SHP77 treated with DMSO at 0.1 percent for 48 hours (cell line): ENCODE results near the gene RNF123.
"Not testable (repeated sequence)": the region's sequence is repeated elsewhere in the genome, so short reads cannot be mapped to it uniquely, and the experiment has no call there.

Experiments
- DNase-seq: peaks from one replicate; lab custom pipeline; 2025; lab: John Stamatoyannopoulos, UW

Gene RNF123

DNA sequence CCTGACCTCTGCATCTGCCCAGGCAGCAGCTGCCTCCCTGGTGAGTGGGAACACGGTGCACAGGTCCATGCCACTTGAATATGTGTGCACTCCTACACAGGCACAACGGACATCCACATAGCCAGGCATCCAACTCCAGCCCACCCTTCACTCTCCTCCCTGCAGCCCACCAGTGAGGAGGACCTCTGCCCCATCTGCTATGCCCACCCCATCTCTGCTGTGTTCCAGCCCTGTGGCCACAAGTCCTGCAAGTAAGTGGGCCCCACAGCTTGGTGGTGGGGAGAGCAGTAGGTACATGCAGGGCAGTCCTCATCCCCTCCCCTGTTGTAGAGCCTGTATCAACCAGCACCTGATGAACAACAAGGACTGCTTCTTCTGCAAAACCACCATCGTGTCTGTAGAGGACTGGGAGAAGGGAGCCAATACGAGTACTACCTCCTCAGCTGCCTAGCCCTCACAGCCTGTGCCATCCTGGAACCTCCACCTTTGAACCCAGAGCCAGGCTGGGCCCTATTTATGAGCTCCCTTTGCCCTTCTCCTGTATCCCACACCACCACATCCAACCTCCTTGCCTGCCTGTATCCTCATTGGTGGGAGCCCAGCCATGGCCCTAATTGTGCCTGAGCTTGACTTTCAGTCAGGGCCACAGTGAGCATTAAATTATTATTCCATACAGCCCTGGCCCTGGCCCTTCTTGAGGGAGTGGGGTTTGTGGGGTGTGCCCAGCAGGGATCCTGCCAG is 31.7 kb downstream of the RNF123 start:
- no peak for DNase-seq

DNA sequence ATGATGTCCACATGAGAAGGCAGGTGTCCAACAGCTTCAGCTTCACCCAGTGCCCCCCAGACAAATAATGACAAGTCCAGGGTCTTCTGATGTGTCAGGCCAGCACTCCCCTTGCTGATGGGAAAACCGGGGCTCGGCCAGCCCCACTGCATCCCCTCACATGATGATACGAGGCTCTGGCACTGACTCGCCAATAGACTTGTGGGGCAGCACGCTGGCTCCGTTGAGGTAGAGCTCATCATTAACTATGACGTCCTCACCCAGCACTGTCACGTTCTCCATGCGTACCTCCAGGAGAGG is 32.2 kb downstream of the RNF123 start:
- DNase-seq, result no peak

DNA sequence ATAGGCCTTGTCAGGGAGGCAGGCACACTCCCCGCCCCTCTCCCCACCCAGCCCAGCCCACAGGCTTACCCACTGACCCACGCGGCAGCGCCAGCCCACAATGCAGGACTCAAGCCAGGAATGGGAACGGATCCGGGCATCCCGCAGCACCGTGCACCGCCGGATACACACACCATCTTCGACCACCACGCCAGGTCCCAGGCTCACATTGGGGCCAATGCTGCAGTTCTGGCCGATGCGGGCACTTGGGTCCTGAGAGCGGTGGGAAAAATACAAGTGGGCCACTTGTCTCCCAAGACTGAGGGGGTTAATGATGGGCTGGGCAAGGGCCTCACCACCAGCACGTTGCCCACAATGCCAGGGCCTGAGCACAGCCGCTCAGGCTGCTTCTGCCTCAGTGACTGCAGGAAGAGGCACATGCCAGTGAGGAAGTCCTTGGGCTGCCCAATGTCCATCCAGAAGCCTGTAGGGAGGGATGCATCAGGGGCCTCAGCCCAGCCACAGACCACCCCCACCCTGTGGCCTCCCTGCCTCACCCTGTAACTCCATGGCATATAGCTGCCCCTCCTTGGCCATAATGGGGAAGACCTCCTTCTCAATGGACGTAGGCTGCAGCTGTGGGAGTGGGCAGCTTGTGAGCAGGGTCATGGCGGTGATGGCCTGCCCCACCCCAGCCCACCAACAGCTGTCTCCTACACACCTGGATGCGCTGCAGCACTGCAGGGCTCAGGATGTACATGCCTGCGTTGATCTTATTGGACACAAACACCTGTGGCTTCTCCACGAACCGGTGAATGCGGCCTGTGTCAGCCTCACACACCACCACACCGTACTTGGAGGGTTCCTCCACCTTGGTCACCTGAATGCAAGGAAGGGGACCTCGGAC is 32.8 kb downstream of the RNF123 start:
- DNase-seq, result no peak

DNA sequence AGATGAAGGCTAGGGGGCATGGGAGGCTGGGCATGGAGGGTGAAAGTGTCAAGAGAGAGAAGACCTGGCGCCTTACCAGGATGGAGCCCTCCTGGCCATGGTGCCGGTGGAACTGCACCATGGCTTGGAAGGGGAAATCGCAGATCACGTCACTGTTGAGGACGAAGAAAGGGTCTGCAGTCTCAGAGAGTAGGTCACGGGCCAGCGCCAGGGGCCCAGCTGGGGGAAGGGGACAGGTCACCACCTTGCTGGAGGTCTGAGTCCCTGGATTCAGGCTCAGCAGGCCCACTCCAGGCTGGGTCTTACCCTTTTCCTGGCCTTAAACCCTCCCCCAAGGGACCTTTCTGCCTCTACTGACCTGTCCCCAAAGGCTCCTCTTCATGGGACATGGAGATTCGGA is 33.5 kb downstream of the RNF123 start:
- no peak for DNase-seq

DNA sequence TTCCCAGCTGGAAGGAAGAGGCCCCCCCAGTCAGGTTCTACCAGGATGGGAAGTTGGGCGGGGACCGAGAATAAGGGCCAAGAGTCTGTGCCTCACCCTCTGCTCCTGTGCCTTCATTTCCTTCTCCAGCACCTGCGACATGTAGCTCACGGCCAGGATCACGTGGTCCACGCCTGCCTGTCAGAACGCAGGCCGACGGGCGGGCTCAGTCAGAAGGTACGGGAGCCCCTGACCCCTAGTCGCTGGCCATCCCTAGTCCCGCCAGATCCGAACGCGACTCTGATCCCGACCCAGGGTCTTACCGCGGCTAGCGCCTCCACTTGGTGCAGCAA is 33.9 kb downstream of the RNF123 start:
- DNase-seq, result no peak

DNA sequence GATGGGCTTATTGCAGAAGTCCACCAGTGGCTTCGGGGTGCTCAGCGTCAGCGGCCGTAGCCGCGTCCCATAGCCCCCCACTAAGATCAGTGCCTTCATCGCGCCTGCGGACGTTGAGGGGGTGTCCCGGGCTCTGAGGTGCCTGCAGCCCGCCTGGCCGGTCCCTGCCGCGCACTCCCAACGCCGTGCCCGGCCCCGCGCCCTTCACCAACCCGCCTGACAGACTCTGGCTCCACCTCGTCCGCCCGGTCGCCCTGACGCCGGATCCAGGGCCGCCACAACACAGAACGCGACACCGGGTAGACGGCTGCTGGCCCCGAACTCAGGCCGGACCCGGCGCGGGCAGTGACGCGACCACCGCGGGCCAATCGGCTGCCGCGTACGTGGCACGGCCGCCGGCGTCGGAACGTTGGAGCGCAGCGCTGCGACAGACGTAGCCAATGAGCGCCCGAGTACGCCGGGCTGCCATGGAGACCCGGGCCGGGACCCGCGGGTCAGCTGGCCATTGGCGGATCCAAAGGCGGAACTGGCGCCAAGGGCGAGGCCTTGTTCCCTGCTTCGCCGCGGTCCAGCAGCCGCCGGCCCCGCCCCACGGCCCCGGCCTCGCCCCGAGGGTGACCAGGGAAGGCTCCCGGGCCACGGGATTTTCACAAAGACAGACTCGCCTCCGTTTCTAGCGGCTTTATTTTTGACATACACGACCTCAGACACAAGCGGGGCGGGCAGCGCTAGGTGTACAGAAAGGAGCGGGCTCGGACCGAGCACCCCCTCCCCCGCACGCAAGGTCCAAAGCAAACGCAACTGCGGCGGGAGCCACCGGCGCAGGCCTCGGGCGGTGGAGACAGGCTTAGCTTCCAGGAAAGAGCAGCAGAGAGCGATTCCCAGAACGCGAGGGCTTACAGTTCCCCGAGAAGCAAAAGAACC is 34.5 kb downstream of the RNF123 start, which contains the start of gene GMPPB:
Gene GMPPB (minus strand): TSS at position 324 of the 924 bp plus-strand sequence. CDS start 225 bp downstream, at position 99.
- DNase-seq, result peak; percentile 94

DNA sequence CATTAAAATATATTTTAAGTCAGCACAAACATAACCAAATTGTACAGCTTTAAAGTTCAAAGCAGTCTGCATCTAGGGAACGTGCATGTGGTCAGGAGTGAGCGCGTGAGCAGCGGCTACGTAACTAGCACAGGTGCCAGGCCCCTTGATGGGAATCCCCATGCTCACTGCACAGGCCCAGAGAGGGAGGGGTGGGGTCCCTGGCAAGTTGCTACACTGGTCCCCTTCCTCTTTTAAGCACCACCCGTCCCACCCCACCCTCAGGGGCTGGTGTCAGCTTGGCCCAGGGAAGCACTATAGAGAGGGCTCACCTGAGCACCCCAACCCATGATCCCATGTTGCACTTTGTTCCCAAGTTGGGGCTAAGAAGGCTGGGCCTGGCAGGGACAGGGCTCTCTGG is 35.2 kb downstream of the RNF123 start:
- DNase-seq, result no peak

DNA sequence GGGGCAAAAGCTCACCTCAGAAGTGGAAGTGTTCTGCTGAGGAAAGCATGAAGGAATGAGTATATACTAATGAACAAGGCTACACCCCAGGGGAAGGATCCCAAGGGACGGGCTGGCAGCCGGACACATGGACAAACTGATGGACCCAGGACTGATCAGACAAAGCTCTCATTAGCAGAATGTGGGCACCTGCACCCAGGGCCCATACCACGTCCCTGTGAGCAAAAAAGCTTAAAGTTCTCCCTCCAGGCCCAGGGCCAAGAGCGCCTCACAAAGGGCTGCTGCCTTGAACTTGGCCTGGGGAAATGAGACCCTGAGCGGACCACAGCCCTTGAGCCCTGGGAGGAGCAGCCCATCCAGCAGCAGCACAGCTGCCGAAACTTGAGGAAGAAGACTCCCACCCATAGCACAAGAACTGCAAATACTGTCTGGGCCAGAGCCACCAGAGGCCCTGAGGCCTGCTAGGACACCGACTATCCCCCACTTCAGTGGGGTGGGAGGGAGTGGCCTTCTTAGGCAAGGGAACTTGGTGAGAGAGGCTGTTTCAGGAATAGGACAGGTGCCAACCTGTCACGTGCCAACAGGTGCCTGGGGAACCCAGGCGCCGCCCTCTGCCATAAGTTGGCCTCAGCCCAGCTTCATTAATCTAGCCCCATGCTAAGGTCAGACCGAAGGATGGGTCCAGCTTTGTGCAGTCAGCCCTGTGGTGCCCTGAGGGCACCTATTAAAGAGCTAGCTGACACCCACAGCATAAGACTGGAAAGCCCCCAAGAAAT is 36.7 kb downstream of the RNF123 start:
- no peak for DNase-seq

DNA sequence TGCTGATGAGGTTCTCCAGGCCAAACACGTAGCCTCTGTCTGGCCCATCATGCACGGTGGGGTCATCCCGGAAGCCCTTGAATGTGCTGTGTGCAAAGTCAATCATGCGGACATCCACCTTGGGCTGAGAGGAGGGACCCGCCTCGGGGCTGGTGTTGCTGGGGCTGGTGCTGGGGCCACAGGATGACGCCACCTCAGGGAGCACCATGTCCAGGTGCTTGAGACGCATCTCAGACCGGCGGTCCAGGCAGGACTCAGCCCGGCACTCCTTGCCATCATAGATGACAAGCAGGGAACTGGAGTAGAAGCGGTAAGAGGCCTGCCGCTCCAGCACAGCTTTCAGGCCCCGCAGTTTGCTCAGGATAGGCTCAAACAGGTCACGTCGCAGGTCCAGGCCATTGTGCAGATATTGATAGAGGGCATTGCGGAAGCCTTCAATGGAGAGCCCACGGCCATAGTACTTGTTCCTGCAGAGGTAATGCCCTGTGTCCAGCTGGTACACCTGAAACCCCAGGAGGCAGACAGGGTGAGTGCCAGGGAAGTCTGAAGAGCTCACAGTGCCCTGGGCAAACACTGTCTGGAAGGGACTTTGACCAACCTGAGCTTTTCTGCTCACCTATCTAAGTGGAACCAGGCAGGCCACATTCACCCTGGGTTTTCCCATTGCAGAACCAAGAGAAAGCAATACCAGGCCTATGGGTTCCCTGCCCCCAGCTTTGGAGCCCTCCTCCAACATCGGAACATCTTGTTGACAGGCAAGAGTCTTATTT is 38.0 kb downstream of the RNF123 start:
- DNase-seq, result no peak

DNA sequence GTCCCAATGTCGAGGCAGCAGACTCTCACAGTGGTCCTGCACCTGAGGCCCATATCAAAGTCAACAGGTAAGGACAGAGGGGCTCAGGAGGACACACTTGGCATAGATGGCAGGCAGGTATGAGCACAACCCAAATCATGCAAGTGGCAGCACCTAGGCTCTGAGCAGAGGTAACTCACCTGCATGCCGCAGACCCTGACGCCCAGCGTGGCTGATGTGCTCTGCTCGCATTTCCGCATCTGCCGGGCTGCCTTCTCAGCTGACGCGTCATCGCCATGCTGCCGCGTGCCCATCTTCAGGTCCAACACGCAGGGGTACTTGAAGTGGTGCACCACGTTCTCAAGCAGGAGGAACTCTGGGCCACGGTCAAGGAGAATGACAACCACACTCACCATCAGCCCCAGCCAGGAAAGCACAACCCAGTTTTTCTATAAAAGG is 38.6 kb downstream of the RNF123 start:
- no peak for DNase-seq

DNA sequence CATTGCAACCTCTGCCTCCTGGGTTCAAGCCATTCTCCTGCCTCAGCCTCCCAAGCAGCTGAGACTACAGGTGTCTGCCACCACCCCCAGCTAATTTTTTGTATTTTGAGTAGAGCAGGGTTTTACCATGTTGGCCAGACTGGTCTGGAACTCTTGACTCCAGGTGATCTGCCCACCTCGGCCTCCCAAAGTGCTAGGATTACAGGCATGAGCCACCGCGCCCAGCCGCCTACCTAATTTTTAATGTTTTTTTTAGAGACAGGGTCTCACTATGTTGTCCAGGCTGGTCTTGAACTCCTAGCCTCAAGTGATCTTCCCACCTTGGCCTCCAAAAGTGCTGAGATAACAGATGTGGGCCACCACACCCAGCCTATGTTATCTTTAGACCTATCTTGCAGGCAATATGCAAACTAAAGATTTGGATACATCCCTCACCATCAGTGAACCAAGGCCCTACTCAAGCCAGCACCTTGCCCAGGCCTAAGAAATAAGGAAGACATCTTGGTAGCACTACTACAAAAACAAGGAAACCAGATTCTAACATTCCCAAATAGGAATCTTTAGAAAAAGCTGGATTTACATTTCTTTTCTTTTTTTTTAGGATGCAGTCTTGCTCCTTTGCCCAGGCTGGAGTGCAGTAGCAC is 40.7 kb downstream of the RNF123 start:
- DNase-seq, result no peak

DNA sequence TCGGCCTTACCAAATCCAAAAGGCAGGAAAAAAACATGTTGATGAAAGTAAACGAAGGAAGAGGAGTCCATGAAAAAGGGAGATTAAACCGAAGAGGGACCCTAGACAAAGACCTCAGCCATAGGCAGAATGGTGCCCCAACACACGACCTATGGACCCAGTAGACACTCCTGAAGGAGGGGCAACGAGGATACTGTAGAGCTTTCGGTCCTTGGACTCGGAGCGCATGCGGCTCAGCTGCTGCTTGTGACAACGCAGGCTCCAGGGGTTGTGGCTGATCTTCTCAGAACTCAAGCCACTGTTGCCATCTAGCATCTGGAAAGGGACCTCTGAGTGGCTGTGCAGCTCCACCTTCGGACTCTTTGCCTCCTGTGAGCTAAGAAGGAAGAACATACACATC is 43.2 kb downstream of the RNF123 start:
- DNase-seq, result no peak

DNA sequence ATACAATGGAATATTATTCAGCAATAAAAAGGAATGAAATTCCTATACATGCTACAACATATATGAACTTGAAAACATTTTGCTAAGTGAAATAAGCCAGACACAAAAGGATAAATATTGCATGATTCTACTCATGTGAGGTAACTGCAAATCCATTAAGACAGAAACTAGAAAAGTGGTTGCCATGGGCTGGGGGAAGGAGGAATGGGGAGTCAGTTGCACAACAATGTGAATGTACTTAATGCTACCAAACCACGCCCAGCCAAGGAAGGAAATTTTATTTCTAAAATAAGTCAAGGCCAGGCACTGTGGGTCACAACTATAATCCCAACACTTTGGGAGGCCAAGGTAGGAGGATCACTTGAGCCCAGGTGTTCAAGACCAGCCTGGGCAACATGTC is 44.2 kb downstream of the RNF123 start:
- no peak for DNase-seq

DNA sequence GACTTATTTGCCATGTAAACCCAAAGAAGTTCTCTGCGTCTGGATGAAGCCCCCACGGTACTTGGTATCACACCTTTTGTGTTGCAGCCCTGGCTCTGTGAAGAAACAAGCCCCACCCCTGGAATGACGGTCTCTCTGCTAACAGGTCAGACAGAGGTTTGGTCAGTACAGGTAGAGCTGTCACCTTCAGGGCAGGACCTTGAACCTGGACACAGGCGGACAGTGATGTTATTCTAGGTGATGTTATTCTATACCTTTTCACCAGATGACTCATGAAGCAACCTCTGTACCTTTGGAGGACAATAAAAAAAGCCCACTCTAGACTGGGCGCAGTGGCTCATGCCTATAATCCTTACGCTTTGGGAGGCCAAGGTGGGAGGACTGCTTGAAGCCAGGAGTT is 45.4 kb downstream of the RNF123 start:
- no peak for DNase-seq

DNA sequence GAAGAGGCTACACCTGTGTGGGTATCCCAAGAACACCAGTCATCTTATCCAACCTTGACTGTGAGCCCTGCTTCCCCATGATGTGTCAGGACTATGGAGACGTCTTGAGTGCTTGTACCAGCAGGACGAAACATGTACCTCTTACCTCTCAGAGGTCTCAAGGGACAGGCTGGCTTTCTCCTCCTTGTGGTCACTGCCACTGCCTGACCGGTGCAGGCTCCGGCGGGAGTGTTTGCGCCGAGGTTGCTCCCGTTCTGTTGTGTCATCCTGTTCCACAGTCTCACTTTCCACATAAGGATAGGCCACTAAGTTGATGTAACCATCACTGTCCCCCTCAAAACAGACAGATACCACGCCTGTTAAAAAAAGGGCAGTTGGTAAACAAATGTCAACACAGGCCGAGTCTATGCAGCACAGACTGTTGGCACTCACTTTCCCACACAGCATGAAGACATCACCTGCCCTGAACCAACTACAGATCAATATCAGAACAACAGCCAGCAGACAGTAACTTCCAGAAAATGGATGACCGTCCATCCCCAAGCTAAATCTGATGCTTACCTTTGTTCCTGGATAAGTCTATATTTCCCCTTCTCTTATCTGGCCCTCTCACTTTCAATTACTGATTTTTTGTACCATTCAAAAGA is 48.8 kb downstream of the RNF123 start:
- DNase-seq, result no peak

DNA sequence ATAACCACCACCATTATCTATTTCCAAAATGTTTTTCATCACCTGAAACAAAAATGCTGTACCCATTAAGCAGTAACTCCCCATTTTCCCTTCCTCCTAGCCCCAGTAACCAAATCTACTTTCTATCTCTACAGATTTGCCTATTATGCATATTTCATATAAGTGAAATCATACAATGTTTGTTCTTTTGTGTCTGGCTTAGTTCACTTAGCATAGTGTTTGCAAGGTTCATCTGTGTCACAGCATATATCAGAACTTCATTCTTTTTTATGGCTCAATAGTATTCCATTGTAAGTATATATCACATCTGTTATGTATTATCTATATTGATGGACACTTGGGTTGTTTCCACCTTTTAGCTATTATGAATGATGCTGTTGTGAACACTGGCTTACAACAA is 51.1 kb downstream of the RNF123 start:
- DNase-seq, result no peak

DNA sequence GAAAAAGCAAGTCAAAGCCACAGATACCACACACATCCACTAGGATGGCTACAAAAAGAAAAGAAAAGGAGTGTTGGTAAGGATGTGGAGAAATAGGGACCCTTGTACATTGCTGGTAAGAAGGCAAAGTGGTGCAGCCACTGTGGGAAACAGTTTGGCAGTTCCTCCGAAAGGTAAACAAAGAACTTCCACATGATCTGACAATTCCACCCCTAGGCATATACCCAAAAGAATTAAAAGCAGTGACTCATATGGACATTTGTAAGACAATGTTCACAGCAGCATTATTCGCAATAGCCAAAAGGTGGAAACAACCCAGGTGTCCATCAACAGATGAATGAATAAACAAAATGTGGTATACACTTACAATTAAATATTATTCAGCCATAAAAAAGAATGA is 56.6 kb downstream of the RNF123 start:
- DNase-seq, result no peak

DNA sequence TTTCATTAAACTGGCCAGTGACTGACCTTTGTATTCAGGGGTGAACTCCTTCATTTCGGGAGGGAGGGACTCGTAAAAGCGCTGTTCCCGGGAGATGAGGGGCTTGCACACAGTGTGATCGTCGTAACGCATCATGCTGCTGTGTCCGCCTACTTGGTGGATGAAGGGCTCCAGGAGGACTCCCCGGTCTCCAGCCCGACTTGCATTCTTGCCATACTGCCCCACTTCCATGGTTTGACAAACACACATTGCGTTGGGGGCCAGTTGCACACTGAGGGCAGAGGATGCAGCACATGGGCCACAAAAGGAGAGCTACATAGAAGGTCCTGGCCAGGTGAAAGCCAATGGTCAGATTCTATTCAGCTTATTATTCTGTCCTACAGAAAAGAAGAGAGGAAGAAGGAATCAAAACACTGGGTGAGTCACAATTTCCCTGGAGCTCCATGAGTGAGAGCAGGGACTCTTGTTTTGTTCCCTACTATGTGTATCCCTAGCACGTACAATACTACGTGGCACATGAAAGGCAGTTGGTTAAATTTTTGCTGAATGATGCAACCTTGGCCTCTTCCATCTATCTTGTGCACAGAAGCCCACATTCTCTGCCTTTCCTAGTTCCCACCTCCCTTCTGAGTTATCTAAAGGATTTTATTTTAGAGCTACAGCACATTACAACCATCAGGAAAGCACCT is 58.6 kb downstream of the RNF123 start:
- DNase-seq, result no peak

DNA sequence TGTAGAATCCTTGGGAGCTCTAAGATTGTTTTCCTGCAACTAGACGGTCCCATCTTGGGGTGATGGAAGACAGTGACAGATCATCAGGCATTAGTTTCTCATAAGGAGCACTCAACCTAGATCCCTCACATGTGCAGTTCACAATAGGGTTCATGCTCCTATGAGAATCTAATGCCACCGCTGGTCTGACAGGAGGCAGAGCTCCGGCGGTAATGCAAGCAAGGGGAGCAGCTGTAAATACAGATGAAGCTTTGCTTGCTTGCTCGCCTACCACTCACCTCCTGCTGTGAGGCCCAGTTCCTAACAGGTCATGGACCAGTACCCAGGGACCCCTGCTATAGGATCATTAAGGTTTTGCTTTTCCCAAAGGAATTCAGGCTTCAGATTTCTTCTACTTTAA is 59.5 kb downstream of the RNF123 start:
- not testable (repeated sequence) for DNase-seq
